PC-3 (cell line): Measurements from ENCODE around the gene SLC9A8. TPM values are rescaled to one million over a fixed set of nuclear protein-coding genes. Genes with fewer than 3 reads are reported as not detected.
"Not testable (repeated sequence)": the region's sequence is repeated elsewhere in the genome, so short reads cannot be mapped to it uniquely, and the experiment has no call there.

Experiments
- ATAC-seq: fragments of 200-7000 bp; cut with Tn5 transposase; 2 replicates; pipeline ENCODE4 v1.9.1; 2020; ENCODE audit warnings: mild to moderate bottlenecking, moderate library complexity
- BruUV-seq: library from RNA; stranded (reverse); fragments of 400-500 nt; replicated peaks from 2 replicates; lab custom pipeline; 2021; lab: Mats Ljungman, UMichigan
- CTCF ChIA-PET: fragments of 300-600 bp; sonication (Branson Sonifier 250); formaldehyde crosslinking; loops from one replicate; lab custom pipeline; 2022; ENCODE audit warnings: antibody characterized with exemption; lab: Charles Lee
- POLR2A ChIA-PET: fragments of 300-600 bp; sonication (Branson Sonifier 250); formaldehyde crosslinking; loops from one replicate; lab custom pipeline; 2022; ENCODE audit warnings: antibody characterized with exemption; ENCODE audit not compliant: unreplicated experiment; lab: Charles Lee
- DNase-seq: peaks from one replicate; pipeline ENCODE4 v3.0.0-alpha.2; 2015
- H2AFZ ChIP-seq: fragments of 300-600 bp; sonication (generic); 2 replicates; pipeline ENCODE4 v1.6.0; 2016; ENCODE audit warnings: antibody characterized with exemption, low read length
- H3F3A ChIP-seq: fragments of 300-600 bp; sonication (generic); one replicate; pipeline ENCODE4 v1.6.0; 2017; ENCODE audit warnings: antibody characterized with exemption, low read length, control low read depth, mild to moderate bottlenecking; ENCODE audit not compliant: unreplicated experiment
- H3K27ac ChIP-seq: fragments of 300-600 bp; sonication (generic); 2 replicates; pipeline ENCODE4 v1.5.1; 2016; ENCODE audit warnings: mild to moderate bottlenecking, low read length
- H3K27me3 ChIP-seq: fragments of 300-600 bp; sonication (generic); 2 replicates; pipeline ENCODE4 v1.6.1; 2016; ENCODE audit warnings: low read length, mixed read lengths
- H3K36me3 ChIP-seq: fragments of 300-600 bp; sonication (generic); 2 replicates; pipeline ENCODE4 v1.6.1; 2016; ENCODE audit warnings: low read depth, mixed run types, low read length, mixed read lengths
- H3K4me1 ChIP-seq: fragments of 300-600 bp; sonication (generic); 2 replicates; pipeline ENCODE4 v1.5.1; 2016; ENCODE audit warnings: low read length; ENCODE audit not compliant: insufficient read depth
- H3K4me2 ChIP-seq: fragments of 300-600 bp; sonication (generic); 2 replicates; pipeline ENCODE4 v1.6.0; 2016; ENCODE audit warnings: low read length
- H3K4me3 ChIP-seq: fragments of 300-600 bp; sonication (generic); 2 replicates; pipeline ENCODE4 v1.5.1; 2016; ENCODE audit warnings: mild to moderate bottlenecking, low read length, mixed read lengths
- H3K79me2 ChIP-seq: fragments of 300-600 bp; sonication (generic); 2 replicates; pipeline ENCODE4 v1.6.1; 2017; ENCODE audit warnings: low read length, mixed read lengths
- H3K9ac ChIP-seq: fragments of 300-600 bp; sonication (generic); 2 replicates; pipeline ENCODE4 v1.6.0; 2016; ENCODE audit warnings: mild to moderate bottlenecking, low read length
- H3K9me2 ChIP-seq: fragments of 300-600 bp; sonication (generic); replicated peaks from 2 replicates; pipeline ENCODE4 v1.6.1; 2016; ENCODE audit warnings: mixed run types, low read length, mixed read lengths
- H3K9me3 ChIP-seq: fragments of 300-600 bp; sonication (generic); 2 replicates; pipeline ENCODE4 v1.6.1; 2016; ENCODE audit warnings: low read length, mixed read lengths
- H4K20me1 ChIP-seq: fragments of 300-600 bp; sonication (generic); 2 replicates; pipeline ENCODE4 v1.6.1; 2016; ENCODE audit warnings: low read length, mixed read lengths
- EZH2 ChIP-seq: fragments of 300-600 bp; sonication (generic); IDR thresholded peaks from one replicate; pipeline ENCODE4 v1.6.1; 2017; ENCODE audit warnings: antibody characterized with exemption, mild to moderate bottlenecking, low read length; ENCODE audit not compliant: unreplicated experiment
- EZH2phosphoT487 ChIP-seq: fragments of 300-600 bp; sonication (generic); IDR thresholded peaks from 2 replicates; pipeline ENCODE4 v1.6.1; 2018; ENCODE audit warnings: mild to moderate bottlenecking, antibody characterized with exemption, low read length, borderline replicate concordance
- intact Hi-C: fragments of 100-400 bp; cut with micrococcal nuclease; formaldehyde crosslinking; loops from 2 replicates; pipeline ENCODE4 v1.9.0; 2023
- total RNA-seq: library from RNA; depleted of rRNA; stranded (reverse); fragments of >200 nt; gene quantifications from 2 replicates; pipeline ENCODE4 v1.2.3, GENCODE V29; 2014
- TF ChIP-seq, protein P1 (sequence below): fragments of 300-600 bp; sonication (generic); conservative IDR thresholded peaks from 2 replicates; pipeline ENCODE4 v1.5.1; 2017; ENCODE audit warnings: antibody characterized with exemption, low read depth, mild to moderate bottlenecking, low read length

The SLC9A8 gene
- total RNA-seq, 1 experiment from 2014 or later: 13.1 TPM

DNA sequence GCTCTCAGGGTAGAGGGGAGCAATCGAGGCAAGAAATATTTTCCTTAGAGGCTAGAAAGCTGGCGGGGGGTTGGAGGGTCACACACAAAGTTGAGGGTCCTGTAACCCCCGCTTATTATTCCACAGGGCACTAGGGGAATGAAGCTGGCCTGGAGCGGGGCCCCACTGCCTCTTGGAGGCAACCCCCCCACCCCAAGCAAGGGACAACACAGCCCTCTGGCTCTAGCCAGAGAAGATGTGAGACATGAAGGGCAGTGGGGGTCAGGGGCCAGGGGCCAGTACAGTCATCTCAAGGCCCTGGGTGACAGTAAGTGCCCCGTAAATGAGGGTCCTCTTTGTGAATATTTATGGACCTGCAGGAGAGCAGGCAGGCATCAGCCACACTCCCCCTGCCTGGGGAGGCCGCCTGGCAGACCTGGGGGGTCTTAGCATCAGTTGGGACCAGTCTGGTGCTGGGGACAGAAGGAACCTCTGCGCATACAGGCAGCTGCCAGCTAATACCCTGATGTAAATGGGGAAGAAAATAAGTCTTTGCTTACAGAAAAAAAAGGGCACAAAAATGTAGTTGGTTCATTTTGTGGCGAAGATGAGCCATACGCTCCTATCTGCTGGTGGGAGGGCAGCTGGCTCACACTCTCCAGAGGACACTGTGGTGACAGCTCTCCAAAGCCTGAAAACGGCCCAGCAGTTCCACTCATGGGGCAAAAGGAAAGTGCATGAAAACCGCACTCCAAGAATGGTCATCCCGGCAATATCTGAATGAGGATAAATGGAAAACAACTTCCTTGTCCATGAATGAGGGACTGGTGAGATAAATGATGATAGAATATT, 80.8 kb downstream of the SLC9A8 start:
- no peaks in the 10 kb centered on the region for H3K9me2 ChIP-seq
- H3K4me3 ChIP-seq: no peak overlapping the region
- no peaks in the 10 kb centered on the region for H3K79me2 ChIP-seq
- ATAC-seq: no peak
- no peaks in the 10 kb centered on the region for H3K27me3 ChIP-seq
- no peaks in the 10 kb centered on the region for H3F3A ChIP-seq
- H2AFZ ChIP-seq: no peak overlapping the region
- DNase-seq: no peak
- no peak overlapping the region for H3K27ac ChIP-seq
- no peaks in the 10 kb centered on the region for H3K36me3 ChIP-seq
- no peaks in the 10 kb centered on the region for H4K20me1 ChIP-seq
- POLR2A ChIA-PET: no interaction called here
- no peaks in the 10 kb centered on the region for H3K9me3 ChIP-seq
- H3K9ac ChIP-seq: no peak overlapping the region
- 0 out of 2 replicates have a peak, but pooled peaks cover 5% of the 10 kb centered on the region for H3K4me1 ChIP-seq
- TF ChIP-seq EZH2phosphoT487 (no peak), EZH2 (no peak)
- TF ChIP-seq, protein P1, sequence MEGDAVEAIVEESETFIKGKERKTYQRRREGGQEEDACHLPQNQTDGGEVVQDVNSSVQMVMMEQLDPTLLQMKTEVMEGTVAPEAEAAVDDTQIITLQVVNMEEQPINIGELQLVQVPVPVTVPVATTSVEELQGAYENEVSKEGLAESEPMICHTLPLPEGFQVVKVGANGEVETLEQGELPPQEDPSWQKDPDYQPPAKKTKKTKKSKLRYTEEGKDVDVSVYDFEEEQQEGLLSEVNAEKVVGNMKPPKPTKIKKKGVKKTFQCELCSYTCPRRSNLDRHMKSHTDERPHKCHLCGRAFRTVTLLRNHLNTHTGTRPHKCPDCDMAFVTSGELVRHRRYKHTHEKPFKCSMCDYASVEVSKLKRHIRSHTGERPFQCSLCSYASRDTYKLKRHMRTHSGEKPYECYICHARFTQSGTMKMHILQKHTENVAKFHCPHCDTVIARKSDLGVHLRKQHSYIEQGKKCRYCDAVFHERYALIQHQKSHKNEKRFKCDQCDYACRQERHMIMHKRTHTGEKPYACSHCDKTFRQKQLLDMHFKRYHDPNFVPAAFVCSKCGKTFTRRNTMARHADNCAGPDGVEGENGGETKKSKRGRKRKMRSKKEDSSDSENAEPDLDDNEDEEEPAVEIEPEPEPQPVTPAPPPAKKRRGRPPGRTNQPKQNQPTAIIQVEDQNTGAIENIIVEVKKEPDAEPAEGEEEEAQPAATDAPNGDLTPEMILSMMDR: no peak
- intact Hi-C loops: no loop called here
- no peak overlapping the region for H3K4me2 ChIP-seq
- no TSS peak for BruUV-seq
- CTCF ChIA-PET: no interaction called here

DNA sequence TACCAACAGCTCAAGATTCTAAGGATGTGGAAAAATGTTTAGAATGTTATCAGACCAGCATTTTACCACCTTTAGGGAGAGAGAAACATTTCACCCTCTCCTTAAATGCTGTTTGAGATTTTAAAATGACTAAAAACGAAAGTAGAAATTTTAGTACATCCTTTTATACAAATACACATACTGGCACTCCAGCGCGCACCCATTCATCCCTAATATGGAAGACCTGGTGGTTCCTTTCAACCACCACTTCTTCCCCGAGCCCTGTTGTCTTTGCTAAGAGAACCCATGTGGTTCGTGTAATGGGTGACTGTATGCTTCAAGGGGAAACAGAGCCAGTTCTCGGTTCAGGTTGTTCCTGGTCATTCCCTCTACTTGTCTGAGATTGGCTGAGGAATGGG, 81.4 kb downstream of the SLC9A8 start:
- no peaks in the 10 kb centered on the region for H3K9me3 ChIP-seq
- TF ChIP-seq EZH2phosphoT487 (no peak), EZH2 (no peak)
- TF ChIP-seq, protein P1: no peak
- no peak for DNase-seq
- no peaks in the 10 kb centered on the region for H4K20me1 ChIP-seq
- no peak for ATAC-seq
- intact Hi-C loops: no loop called here
- no peak overlapping the region for H3K9ac ChIP-seq
- no peak overlapping the region for H2AFZ ChIP-seq
- no peaks in the 10 kb centered on the region for H3K9me2 ChIP-seq
- POLR2A ChIA-PET: no interaction called here
- 0 out of 2 replicates have a peak, but pooled peaks cover 5% of the 10 kb centered on the region for H3K4me1 ChIP-seq
- no peak overlapping the region for H3K27ac ChIP-seq
- CTCF ChIA-PET: no interaction called here
- H3F3A ChIP-seq: no peaks in the 10 kb centered on the region
- H3K4me3 ChIP-seq: no peak overlapping the region
- no peaks in the 10 kb centered on the region for H3K27me3 ChIP-seq
- no peaks in the 10 kb centered on the region for H3K79me2 ChIP-seq
- no TSS peak for BruUV-seq
- no peak overlapping the region for H3K4me2 ChIP-seq
- no peaks in the 10 kb centered on the region for H3K36me3 ChIP-seq

DNA sequence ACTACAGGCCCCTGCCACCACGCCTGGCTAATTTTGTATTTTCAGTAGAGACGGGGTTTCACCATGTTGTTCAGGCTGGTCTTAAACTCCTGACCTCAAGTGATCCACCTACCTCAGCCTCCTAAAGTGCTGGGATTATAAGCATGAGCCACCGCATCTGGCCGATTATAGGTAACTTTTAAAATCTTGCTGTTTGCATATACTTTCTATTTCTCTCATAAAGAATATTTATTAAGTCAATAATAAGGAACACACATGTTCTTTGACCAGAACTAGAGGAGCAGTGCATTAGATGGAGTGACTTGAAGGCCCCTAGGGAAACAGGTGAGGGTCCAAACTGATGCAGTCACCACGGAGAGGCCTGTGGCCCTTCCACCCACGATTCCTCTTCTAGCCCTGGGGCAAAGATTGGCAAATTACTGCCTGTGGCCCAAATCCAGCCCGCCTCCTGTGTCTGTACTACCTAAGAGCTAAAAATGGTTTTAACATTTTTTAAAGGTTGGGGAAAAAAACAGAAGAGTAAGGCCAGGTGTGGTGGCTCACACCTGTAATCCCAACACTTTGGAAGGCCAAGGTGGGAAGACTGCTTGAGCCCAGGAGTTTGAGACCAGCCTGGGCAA, 83.0 kb downstream of the SLC9A8 start:
- H3K4me3 ChIP-seq, CTCF ChIA-PET, H3K36me3 ChIP-seq, DNase-seq, H3K9me3 ChIP-seq, H2AFZ ChIP-seq, H3K79me2 ChIP-seq, H3K4me1 ChIP-seq, BruUV-seq, H3K27ac ChIP-seq, H4K20me1 ChIP-seq, H3K9me2 ChIP-seq, ATAC-seq, H3K9ac ChIP-seq, intact Hi-C loops, H3K4me2 ChIP-seq, H3K27me3 ChIP-seq, H3F3A ChIP-seq: not testable (repeated sequence)
- POLR2A ChIA-PET: interaction anchor here (0.6 kb wide), 1 partner anchor 763 kb away, joined by 3 read pairs; no protein-coding TSS in a partner anchor
